H1 (cell line): Measurements from ENCODE around the gene IMPG2.

ENCODE experiments used
- BRCA1 ChIP-seq: IDR thresholded peaks from 2 replicates; pipeline ENCODE4 v1.6.1; 2012; ENCODE audit warnings: low read depth, low read length, improper control_type of control experiment
- CTCF ChIP-seq, 3 experiments: IDR thresholded peaks; 1 replicate in 2 of 3; 2 replicates in 1 of 3; pipeline versions ENCODE4 v1.5.1 to v1.6.1; 2011; ENCODE audit warnings: low read length in 3 of 3, mild to moderate bottlenecking in 3 of 3, inconsistent platforms in 2 of 3, low read depth in 1 of 3, moderate library complexity in 1 of 3; ENCODE audit not compliant: insufficient read depth in 1 of 3; ENCODE audit errors: control extremely low read depth in 1 of 3
- EZH2 ChIP-seq: fragments of 200-600 bp; sonication (generic); IDR thresholded peaks from 2 replicates; pipeline ENCODE4 v1.7.1; 2012; ENCODE audit warnings: low read depth, mild to moderate bottlenecking, moderate library complexity, low read length, inconsistent platforms; ENCODE audit not compliant: severe bottlenecking
- HDAC2 ChIP-seq, 2 experiments: fragments of 300-600 bp in 1 of 2; sonication (generic) in 1 of 2; IDR thresholded peaks; 2 replicates each; pipeline ENCODE4 v1.6.1; 2011 to 2012; ENCODE audit warnings: low read depth in 2 of 2, low read length in 2 of 2, mild to moderate bottlenecking in 2 of 2, moderate library complexity in 2 of 2, borderline replicate concordance in 1 of 2, inconsistent platforms in 1 of 2
- POLR2A ChIP-seq, 2 experiments: IDR thresholded peaks; 1 replicate in 1 of 2; 2 replicates in 1 of 2; pipeline ENCODE4 v1.6.1; 2011; ENCODE audit warnings: low read depth in 2 of 2, low read length in 2 of 2, mild to moderate bottlenecking in 2 of 2; ENCODE audit errors: control extremely low read depth in 1 of 2
- TAF1 ChIP-seq: IDR thresholded peaks from 2 replicates; pipeline ENCODE4 v1.6.1; 2011; ENCODE audit warnings: mild to moderate bottlenecking, low read depth, low read length

- no peak for TF ChIP-seq BRCA1
- no peak for TF ChIP-seq POLR2A (IDR thresholded peaks at IDR 0.05; ENCODE audit: control extremely low read depth in 1 of 2, low read depth in 2 of 2, low read length in 2 of 2)
- no peak for TF ChIP-seq CTCF (IDR thresholded peaks at IDR 0.05; ENCODE audit: control extremely low read depth in 1 of 3, insufficient read depth in 1 of 3, low read depth in 1 of 3, low read length in 3 of 3)
- TF ChIP-seq HDAC2 (IDR thresholded peaks at IDR 0.05; ENCODE audit: borderline replicate concordance in 1 of 2, low read depth in 2 of 2, low read length in 2 of 2): no peak
- TF ChIP-seq TAF1: no peak
- no peak for TF ChIP-seq EZH2
These were observed 70.9 kb downstream of the IMPG2 start for GRCh38 chr3:101249522-101249921.
